ENCODE measurements around the gene CACNA1H.
"Not testable (repeated sequence)": the region's sequence is repeated elsewhere in the genome, so short reads cannot be mapped to it uniquely, and the experiment has no call there.

Gene CACNA1H

GRCh38 chr16:1215574-1216295, 62.8 kb downstream of the CACNA1H start:
- DNase-seq, result no peak

DNA sequence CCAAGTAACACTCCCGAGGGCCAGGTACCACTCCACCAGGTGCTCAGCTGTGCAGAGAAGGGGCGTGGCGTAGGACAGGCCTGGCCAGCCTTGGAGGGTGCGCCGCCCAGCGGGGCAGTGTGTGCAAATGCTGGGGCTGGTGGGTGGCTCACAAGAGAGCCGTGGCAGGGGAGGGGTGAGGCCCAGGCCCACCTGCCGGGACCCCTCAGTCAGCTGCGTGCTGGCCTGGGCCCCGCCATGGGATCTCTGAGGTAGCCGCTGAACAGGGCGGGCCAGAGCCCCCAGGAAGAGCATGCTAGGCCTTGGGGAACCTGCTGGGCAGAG, 63.4 kb downstream of the CACNA1H start:
- no peak for DNase-seq

- DNase-seq, result no peak
Observed at GRCh38 chr16:1216681-1217400, 63.9 kb downstream of the CACNA1H start.

DNA sequence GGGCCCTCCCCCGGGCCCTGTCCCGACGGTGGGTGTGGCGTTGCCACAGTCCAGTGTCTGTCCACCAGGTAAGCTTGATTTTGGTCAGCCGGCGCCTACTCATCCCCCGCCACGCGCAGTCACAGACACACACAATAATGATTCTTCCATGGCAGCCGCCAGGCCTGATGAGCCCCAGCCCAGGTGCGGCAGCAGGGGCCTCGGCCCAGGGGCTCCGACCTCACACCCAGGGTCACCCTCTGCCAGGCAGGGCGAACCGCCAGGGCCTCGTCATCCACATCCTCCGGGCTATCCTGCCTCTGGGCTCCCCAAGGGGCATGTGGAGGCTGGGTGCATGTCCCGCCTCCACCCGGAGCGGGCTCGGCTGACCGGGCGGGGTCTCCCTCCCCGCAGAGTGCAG, 64.6 kb downstream of the CACNA1H start:
- no peak for DNase-seq

DNA sequence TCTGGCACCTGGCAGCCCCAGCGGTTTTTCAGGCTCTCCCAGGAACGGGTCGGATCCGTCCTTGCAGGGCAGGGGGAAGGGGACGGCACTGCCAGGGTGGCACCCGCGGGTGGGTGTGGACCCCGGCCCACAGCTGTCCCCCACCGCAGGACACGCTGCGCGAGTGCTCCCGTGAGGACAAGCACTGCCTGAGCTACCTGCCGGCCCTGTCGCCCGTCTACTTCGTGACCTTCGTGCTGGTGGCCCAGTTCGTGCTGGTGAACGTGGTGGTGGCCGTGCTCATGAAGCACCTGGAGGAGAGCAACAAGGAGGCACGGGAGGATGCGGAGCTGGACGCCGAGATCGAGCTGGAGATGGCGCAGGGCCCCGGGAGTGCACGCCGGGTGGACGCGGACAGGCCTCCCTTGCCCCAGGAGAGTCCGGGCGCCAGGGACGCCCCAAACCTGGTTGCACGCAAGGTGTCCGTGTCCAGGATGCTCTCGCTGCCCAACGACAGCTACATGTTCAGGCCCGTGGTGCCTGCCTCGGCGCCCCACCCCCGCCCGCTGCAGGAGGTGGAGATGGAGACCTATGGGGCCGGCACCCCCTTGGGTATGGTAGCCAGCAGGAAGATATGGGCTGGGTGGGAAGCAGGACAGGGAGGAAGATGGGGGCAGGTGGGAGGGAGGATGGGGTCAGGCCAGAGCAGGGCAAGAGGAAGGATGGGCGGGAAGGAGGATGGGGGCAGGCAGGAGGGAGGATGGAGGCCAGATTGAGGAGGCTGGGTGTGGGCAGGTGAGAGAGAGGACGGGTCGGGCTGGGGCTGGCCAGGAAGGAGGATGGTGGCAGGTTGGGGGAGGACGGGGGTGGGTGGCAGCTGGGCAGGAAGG, 65.4 kb downstream of the CACNA1H start:
- no peak for DNase-seq

DNA sequence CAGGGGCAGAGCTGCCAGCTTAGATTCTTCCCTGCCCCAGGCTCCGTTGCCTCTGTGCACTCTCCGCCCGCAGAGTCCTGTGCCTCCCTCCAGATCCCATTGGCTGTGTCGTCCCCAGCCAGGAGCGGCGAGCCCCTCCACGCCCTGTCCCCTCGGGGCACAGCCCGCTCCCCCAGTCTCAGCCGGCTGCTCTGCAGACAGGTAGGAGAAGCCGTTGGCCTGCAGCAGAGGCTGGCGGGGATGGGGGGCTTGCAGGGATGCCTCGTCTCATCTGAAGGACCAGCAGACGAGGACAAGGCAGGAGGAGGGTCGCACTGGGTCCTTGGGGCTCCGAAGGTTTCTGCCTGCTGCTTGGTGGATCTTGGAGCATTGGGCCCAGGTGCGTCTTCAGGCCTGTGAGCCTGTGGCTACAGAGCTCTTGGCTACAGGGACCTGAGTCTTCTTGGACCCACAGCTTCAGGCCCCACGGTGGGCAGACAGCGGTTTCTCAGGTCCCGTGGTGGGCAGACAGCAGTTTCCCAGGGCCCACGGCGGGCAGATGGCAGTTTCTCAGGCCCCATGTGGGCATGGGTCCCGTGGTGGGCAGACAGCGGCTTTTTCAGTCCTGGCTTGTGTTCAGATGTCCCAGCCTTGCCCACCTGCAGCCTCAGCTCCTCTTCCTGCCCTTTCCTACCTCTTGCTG, 66.2 kb downstream of the CACNA1H start:
- DNase-seq, result no peak

DNA sequence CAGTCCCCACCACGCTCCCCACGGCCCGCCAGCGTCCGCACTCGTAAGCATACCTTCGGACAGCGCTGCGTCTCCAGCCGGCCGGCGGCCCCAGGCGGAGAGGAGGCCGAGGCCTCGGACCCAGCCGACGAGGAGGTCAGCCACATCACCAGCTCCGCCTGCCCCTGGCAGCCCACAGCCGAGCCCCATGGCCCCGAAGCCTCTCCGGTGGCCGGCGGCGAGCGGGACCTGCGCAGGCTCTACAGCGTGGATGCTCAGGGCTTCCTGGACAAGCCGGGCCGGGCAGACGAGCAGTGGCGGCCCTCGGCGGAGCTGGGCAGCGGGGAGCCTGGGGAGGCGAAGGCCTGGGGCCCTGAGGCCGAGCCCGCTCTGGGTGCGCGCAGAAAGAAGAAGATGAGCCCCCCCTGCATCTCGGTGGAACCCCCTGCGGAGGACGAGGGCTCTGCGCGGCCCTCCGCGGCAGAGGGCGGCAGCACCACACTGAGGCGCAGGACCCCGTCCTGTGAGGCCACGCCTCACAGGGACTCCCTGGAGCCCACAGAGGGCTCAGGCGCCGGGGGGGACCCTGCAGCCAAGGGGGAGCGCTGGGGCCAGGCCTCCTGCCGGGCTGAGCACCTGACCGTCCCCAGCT, 67.3 kb downstream of the CACNA1H start:
- DNase-seq, result no peak

DNA sequence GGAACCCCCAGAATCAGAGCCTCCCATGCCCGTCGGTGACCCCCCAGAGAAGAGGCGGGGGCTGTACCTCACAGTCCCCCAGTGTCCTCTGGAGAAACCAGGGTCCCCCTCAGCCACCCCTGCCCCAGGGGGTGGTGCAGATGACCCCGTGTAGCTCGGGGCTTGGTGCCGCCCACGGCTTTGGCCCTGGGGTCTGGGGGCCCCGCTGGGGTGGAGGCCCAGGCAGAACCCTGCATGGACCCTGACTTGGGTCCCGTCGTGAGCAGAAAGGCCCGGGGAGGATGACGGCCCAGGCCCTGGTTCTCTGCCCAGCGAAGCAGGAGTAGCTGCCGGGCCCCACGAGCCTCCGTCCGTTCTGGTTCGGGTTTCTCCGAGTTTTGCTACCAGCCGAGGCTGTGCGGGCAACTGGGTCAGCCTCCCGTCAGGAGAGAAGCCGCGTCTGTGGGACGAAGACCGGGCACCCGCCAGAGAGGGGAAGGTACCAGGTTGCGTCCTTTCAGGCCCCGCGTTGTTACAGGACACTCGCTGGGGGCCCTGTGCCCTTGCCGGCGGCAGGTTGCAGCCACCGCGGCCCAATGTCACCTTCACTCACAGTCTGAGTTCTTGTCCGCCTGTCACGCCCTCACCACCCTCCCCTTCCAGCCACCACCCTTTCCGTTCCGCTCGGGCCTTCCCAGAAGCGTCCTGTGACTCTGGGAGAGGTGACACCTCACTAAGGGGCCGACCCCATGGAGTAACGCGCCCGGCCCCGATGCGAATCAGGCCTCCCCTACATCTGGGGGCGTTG, 68.1 kb downstream of the CACNA1H start:
- no peak for DNase-seq

- no peak for DNase-seq
Observed at GRCh38 chr16:1221628-1222552, 69.0 kb downstream of the CACNA1H start.

- no peak for DNase-seq
Observed at GRCh38 chr16:1222553-1223354, 69.8 kb downstream of the CACNA1H start.

GRCh38 chr16:1223355-1224214, 70.7 kb downstream of the CACNA1H start:
- no peak for DNase-seq

GRCh38 chr16:1224558-1224957, 71.7 kb downstream of the CACNA1H start:
- no peak for DNase-seq

GRCh38 chr16:1225051-1225451, 72.1 kb downstream of the CACNA1H start, which contains the start of gene TPSG1:
Gene TPSG1 (minus strand): TSS chr16:1225268. CDS start chr16:1225252, 16 bp downstream.
- DNase-seq, result no peak

GRCh38 chr16:1225728-1226311, 72.9 kb downstream of the CACNA1H start:
- not testable (repeated sequence) for DNase-seq

GRCh38 chr16:1226692-1227091, 73.8 kb downstream of the CACNA1H start:
- DNase-seq, result not testable (repeated sequence)

DNA sequence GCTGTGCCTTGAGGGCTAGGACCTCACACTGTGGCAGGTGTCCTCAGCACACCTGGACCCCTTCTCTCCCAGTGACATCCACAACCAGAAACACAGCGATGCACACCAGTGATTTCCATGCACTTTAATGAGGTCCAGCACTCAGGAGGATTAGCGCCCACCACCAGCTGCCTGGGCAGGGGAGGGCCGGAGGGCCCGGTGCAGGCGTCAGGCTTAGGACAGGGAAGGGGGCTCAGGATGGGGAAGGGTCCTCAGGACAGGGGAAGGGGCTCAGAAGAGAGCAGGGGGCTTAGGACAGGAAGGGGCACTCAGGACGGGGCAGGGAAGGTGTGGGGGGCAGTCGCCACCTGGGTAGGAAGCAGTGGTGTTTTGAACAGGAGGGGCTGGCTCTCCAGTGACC, 75.3 kb downstream of the CACNA1H start:
- DNase-seq, result not testable (repeated sequence)

GRCh38 chr16:1229476-1229875, 76.6 kb downstream of the CACNA1H start:
- not testable (repeated sequence) for DNase-seq

DNA sequence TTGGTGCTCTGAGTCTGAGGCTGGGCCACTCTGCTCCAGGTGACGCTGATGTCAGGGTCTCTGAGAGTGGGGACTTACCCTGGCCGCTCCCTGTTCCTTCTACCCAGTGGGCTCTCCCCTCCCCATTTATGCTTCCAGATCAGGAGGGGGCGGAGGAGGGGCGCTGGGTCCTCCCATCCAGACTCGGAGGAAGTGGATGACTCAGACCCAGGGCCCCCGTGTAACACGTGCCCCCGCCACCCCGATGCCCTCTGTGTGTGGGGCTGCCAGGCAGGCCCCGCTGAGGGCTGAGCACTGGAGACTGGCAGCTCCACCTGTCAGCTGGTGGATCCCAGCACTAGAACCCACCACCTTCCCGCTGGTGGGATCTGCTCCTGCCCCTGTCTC, 77.2 kb downstream of the CACNA1H start, which contains the start of gene TPSB2:
Gene TPSB2 (minus strand): TSS at position 101 of the 387 bp plus-strand sequence. CDS start 233 bp downstream, outside the sequence.
- DNase-seq, result not testable (repeated sequence)

Data from CD4-positive, alpha-beta T cell treated with Interleukin-4 for 1 hour (primary cell).